NB4 (cell line): ENCODE measurements around the gene TNFRSF1A.
A peak's percentile ranks its signal among the peaks of the same experiment; 100 is the strongest.

Experiments used
- DNase-seq: peaks from one replicate; pipeline ENCODE4 v3.0.0; 2010; ENCODE audit warnings: low read depth
- H3K4me3 ChIP-seq: one replicate; pipeline ENCODE4 v1.5.1; 2011; ENCODE audit warnings: mild to moderate bottlenecking, low read depth, low read length, moderate library complexity
- CTCF ChIP-seq: IDR thresholded peaks from one replicate; pipeline ENCODE4 v1.5.1; 2012; ENCODE audit warnings: low read depth, low read length
- MAX ChIP-seq: IDR thresholded peaks from 2 replicates; pipeline ENCODE4 v1.6.1; 2011; ENCODE audit warnings: low read depth, low read length
- MYC ChIP-seq: IDR thresholded peaks from 2 replicates; pipeline ENCODE4 v1.6.1; 2011; ENCODE audit warnings: low read depth, low read length
- POLR2A ChIP-seq: IDR thresholded peaks from 2 replicates; pipeline ENCODE4 v1.6.1; 2011; ENCODE audit warnings: mild to moderate bottlenecking; ENCODE audit not compliant: insufficient read length; ENCODE audit errors: extremely low read depth

The TNFRSF1A gene

GRCh38 chr12:6380141-6381121 is 38.6 kb upstream of the TNFRSF1A start:
- TF ChIP-seq POLR2A: no peak
- TF ChIP-seq CTCF: no peak
- TF ChIP-seq MAX: no peak
- no peak for TF ChIP-seq MYC
- no peak for DNase-seq
- H3K4me3 ChIP-seq: no peak overlapping the region

- no peak overlapping the region for H3K4me3 ChIP-seq
- TF ChIP-seq CTCF: no peak
- TF ChIP-seq MAX: no peak
- no peak for TF ChIP-seq POLR2A
- no peak for TF ChIP-seq MYC
- peak; percentile 47 for DNase-seq
Observed at GRCh38 chr12:6378709-6379472, 37.0 kb upstream of the TNFRSF1A start.

- no peak for DNase-seq
- TF ChIP-seq POLR2A (no peak), MYC (no peak), MAX (no peak), CTCF (no peak)
- no peak overlapping the region for H3K4me3 ChIP-seq
Observed at GRCh38 chr12:6377667-6377994, 35.8 kb upstream of the TNFRSF1A start.

- no peak overlapping the region for H3K4me3 ChIP-seq
- no peak for DNase-seq
- TF ChIP-seq POLR2A: no peak
- TF ChIP-seq MYC: no peak
- no peak for TF ChIP-seq CTCF
- TF ChIP-seq MAX: no peak
Observed at GRCh38 chr12:6376870-6377666, 35.2 kb upstream of the TNFRSF1A start.

GRCh38 chr12:6376079-6376869 is 34.4 kb upstream of the TNFRSF1A start:
- peak; percentile 77 for DNase-seq
- no peak overlapping the region for H3K4me3 ChIP-seq
- TF ChIP-seq CTCF (peak; percentile 31), MAX (no peak), MYC (no peak)
